Testis (tissue), 3 donors: ENCODE results near the gene PPARD. TPM values are rescaled to one million over a fixed set of nuclear protein-coding genes. Genes with fewer than 3 reads are reported as not detected.

Experiments
- DNase-seq: peaks from one replicate; pipeline ENCODE4 v3.0.0-alpha.2; 2019
- H3K27ac ChIP-seq, 2 donors: fragments of 200-600 bp; sonication (generic); one replicate each; pipeline ENCODE4 v1.5.1; 2019
- H3K27me3 ChIP-seq: fragments of 200-600 bp; sonication (generic); one replicate; pipeline ENCODE4 v1.5.1; 2019
- H3K36me3 ChIP-seq: fragments of 200-600 bp; sonication (generic); one replicate; pipeline ENCODE4 v1.5.1; 2017; ENCODE audit warnings: low read depth; ENCODE audit errors: missing control alignments
- H3K4me1 ChIP-seq: fragments of 200-600 bp; sonication (generic); one replicate; pipeline ENCODE4 v1.5.1; 2019
- H3K4me3 ChIP-seq, 2 donors: fragments of 200-600 bp; sonication (generic); one replicate each; pipeline ENCODE4 v1.5.1; 2017 to 2019
- H3K9me3 ChIP-seq: fragments of 200-600 bp; sonication (generic); one replicate; pipeline ENCODE4 v1.5.1; 2017
- POLR2A ChIP-seq: fragments of 450-650 bp; IDR thresholded peaks from one replicate; pipeline ENCODE4 v1.6.1; 2017; ENCODE audit warnings: antibody characterized with exemption, mild to moderate bottlenecking, moderate library complexity
- WGBS, 2 donors: methylation state at CpG; one replicate each; pipeline ENCODE4 v1.1.5; 2018; 5-methylcytosine and 5-hydroxymethylcytosine counted together
- intact Hi-C: fragments of 100-400 bp; cut with DNase I; formaldehyde crosslinking; loops from one replicate; pipeline ENCODE4 v1.15.1; 2023; ENCODE audit warnings: low total_unique reads
- polyA plus RNA-seq: library from polyadenylated mRNA; stranded (reverse); fragments of 350-450 nt; fragmentation: Illumina TruSeq; extraction: RNeasy Lipid Tissue Mini Kit (QIAGEN cat#74804); gene quantifications from one replicate; pipeline ENCODE4 v1.2.3, GENCODE V29; 2014; ENCODE audit warnings: low read depth, low replicate concordance; ENCODE audit not compliant: insufficient read depth
- total RNA-seq, 2 donors: library from RNA; depleted of rRNA; stranded (reverse); fragments of >200 nt; gene quantifications; one replicate each; pipeline ENCODE4 v1.2.3, GENCODE V29; 2016
- TF ChIP-seq, protein P1 (sequence below), 3 experiments: fragments of 450-650 bp in 2 of 3; fragments of 200-600 bp in 1 of 3; sonication (generic) in 1 of 3; IDR thresholded peaks; one replicate each; pipeline ENCODE4 v1.5.1; 2016 to 2019; ENCODE audit warnings: antibody characterized with exemption in 3 of 3, mild to moderate bottlenecking in 2 of 3, moderate library complexity in 1 of 3

Gene PPARD
- total and polyA plus RNA-seq, 3 donors from 2014 or later, result 21.0 to 23.0 (median 21.5) TPM

DNA sequence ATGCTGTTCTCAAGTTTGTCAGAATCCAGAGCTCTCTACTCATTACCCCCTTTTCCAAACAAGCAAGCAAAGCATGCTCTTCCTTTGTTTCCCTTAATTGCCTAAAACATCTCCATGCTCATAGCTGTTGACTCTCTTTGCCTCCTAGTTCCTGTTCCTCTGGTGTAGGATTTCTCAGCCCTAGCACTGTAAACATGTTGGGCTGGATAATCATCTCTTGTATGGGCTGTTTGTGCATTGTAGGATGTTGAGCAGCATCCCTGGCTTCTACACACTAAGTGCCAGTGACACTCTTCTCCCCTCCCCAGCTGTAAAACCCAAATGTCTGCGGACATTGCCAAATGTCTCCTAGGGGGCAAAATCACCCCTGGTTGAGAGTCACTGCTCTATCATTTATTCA is 14.0 kb downstream of the PPARD start:
- Histone ChIP-seq H3K9me3 (no peaks in the 10 kb centered on the region), H3K36me3 (no peaks in the 10 kb centered on the region), H3K27me3 (no peaks in the 10 kb centered on the region), H3K4me1 (peaks cover 33% of the 10 kb centered on the region), H3K4me3 (no peak overlapping the region), H3K27ac (no peak overlapping the region)
- 91 to 96% methylated on average over 1 of the region's 1 CpG for WGBS, 2 donors
- TF ChIP-seq, protein P1, sequence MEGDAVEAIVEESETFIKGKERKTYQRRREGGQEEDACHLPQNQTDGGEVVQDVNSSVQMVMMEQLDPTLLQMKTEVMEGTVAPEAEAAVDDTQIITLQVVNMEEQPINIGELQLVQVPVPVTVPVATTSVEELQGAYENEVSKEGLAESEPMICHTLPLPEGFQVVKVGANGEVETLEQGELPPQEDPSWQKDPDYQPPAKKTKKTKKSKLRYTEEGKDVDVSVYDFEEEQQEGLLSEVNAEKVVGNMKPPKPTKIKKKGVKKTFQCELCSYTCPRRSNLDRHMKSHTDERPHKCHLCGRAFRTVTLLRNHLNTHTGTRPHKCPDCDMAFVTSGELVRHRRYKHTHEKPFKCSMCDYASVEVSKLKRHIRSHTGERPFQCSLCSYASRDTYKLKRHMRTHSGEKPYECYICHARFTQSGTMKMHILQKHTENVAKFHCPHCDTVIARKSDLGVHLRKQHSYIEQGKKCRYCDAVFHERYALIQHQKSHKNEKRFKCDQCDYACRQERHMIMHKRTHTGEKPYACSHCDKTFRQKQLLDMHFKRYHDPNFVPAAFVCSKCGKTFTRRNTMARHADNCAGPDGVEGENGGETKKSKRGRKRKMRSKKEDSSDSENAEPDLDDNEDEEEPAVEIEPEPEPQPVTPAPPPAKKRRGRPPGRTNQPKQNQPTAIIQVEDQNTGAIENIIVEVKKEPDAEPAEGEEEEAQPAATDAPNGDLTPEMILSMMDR (IDR thresholded peaks at IDR 0.05), result no peak
- TF ChIP-seq POLR2A, result no peak
- DNase-seq, result no peak
- intact Hi-C loops, result loop anchor here (5.0 kb wide), 1 partner anchor 96 kb away; the partner anchor contains the start of gene FANCE

DNA sequence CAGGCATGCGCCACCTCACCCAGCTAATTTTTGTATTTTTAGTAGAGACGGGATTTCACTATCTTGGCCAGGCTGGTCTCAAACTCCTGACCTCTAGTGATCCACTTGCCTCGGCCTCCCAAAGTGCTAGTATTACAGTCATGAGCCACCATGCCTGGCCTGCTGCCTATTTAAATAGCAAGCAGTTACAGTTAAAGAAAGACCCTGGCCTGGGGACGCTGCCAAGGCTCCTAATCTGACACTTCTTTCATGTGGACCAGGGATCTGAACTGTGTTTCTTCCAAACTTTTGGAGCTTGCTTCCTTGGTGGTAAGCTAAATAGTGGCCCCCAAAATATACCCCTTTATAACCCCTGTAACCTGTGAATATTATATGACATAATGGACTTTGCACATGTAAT is 15.3 kb downstream of the PPARD start:
- Histone ChIP-seq H3K36me3 (no peaks in the 10 kb centered on the region), H3K27ac (no peak overlapping the region), H3K9me3 (no peaks in the 10 kb centered on the region), H3K4me3 (no peak overlapping the region), H3K4me1 (peaks cover 34% of the 10 kb centered on the region), H3K27me3 (no peaks in the 10 kb centered on the region)
- no peak for TF ChIP-seq POLR2A
- TF ChIP-seq, protein P1 (IDR thresholded peaks at IDR 0.05), result no peak
- DNase-seq, result no peak
- intact Hi-C loops, result loop anchor here (5.0 kb wide), 1 partner anchor 95 kb away; the partner anchor contains the start of gene FANCE
- 46% methylated on average over 4 of the region's 4 CpGs for WGBS, 2 donors

DNA sequence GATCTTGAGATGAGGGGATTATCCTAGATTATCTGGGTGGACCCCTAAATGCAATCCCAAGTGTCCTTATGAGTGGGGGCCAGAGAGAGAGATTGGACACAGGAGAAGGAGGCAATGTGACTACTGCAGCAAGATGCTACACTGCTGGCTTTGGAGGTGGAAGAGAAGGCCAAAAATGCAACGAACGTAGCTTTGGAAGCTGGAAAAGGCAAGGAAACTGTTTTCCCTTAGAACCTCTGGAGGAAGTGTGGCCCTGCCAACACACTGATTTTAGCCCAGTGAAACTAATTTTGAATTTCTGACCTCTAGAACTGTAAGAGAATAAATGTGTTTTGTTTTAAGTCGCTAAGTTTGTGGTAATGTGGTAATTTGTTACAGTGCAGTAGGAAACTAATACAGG is 15.7 kb downstream of the PPARD start:
- WGBS, 2 donors, result 27 to 53% methylated on average over 3 of the region's 3 CpGs
- Histone ChIP-seq H3K9me3 (no peaks in the 10 kb centered on the region), H3K27ac (no peak overlapping the region), H3K36me3 (no peaks in the 10 kb centered on the region), H3K4me1 (peaks cover 34% of the 10 kb centered on the region), H3K4me3 (no peak overlapping the region), H3K27me3 (no peaks in the 10 kb centered on the region)
- TF ChIP-seq POLR2A, result no peak
- TF ChIP-seq, protein P1 (IDR thresholded peaks at IDR 0.05), result no peak
- intact Hi-C loops, result loop anchor here (5.0 kb wide), 1 partner anchor 94 kb away; the partner anchor contains the start of gene FANCE
- no peak for DNase-seq

DNA sequence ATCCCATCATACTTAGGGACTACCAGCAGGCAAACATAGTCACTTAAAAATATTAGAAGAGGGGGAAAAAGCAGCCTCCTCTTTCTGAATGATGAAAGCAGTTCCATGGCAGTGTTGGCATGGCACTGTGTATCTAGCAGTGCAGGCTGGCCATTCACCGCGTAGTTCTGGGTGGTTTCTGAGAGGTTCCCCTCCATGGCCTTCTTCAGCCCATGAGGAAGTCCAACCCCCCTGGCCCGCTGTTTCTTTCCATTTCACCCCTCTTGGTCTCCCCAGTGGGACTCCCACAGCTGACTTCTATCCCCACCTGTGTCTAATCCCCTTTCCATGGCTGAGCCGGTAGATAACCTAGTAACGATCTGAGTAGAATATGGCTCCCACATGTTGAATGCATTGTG is 17.0 kb downstream of the PPARD start:
- no peak for DNase-seq
- H3K4me1 ChIP-seq, result peaks cover 34% of the 10 kb centered on the region

More for the DNA sequence above, 17.0 kb downstream of the PPARD start:
- no peaks in the 10 kb centered on the region for H3K36me3 ChIP-seq
- intact Hi-C loops, result loop anchor here (5.0 kb wide), 1 partner anchor 93 kb away; the partner anchor contains the start of gene FANCE
- H3K27ac ChIP-seq, result no peak overlapping the region
- no peak for TF ChIP-seq POLR2A
- TF ChIP-seq, protein P1 (IDR thresholded peaks at IDR 0.05), result no peak
- H3K27me3 ChIP-seq, result no peaks in the 10 kb centered on the region
- WGBS, 2 donors, result 93 to 98% methylated on average over 5 of the region's 5 CpGs
- no peaks in the 10 kb centered on the region for H3K9me3 ChIP-seq
- no peak overlapping the region for H3K4me3 ChIP-seq
